ENCODE results near the gene HSPB1. TPM values are rescaled to one million over a fixed set of nuclear protein-coding genes. Genes with fewer than 3 reads are reported as not detected.
"Not testable (repeated sequence)": the region's sequence is repeated elsewhere in the genome, so short reads cannot be mapped to it uniquely, and the experiment has no call there.

HSPB1 gene
- total RNA-seq, 4 donors from 2014 or later, result 178 to 353 (median 267) TPM

- TF ChIP-seq, protein P1, sequence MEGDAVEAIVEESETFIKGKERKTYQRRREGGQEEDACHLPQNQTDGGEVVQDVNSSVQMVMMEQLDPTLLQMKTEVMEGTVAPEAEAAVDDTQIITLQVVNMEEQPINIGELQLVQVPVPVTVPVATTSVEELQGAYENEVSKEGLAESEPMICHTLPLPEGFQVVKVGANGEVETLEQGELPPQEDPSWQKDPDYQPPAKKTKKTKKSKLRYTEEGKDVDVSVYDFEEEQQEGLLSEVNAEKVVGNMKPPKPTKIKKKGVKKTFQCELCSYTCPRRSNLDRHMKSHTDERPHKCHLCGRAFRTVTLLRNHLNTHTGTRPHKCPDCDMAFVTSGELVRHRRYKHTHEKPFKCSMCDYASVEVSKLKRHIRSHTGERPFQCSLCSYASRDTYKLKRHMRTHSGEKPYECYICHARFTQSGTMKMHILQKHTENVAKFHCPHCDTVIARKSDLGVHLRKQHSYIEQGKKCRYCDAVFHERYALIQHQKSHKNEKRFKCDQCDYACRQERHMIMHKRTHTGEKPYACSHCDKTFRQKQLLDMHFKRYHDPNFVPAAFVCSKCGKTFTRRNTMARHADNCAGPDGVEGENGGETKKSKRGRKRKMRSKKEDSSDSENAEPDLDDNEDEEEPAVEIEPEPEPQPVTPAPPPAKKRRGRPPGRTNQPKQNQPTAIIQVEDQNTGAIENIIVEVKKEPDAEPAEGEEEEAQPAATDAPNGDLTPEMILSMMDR (IDR thresholded peaks at IDR 0.05), result no peak
- ATAC-seq (ENCODE audit: low FRiP score) (no peak), DNase-seq (ENCODE audit: low spot score) (no peak)
Observed at GRCh38 chr7:76300166-76300731, 2.2 kb upstream of the HSPB1 start.

- DNase-seq (ENCODE audit: low spot score), result no peak
- no peak for ATAC-seq (ENCODE audit: low FRiP score)
- TF ChIP-seq, protein P1 (IDR thresholded peaks at IDR 0.05), result no peak
Observed at GRCh38 chr7:76301000-76301399, 1.5 kb upstream of the HSPB1 start.

DNA sequence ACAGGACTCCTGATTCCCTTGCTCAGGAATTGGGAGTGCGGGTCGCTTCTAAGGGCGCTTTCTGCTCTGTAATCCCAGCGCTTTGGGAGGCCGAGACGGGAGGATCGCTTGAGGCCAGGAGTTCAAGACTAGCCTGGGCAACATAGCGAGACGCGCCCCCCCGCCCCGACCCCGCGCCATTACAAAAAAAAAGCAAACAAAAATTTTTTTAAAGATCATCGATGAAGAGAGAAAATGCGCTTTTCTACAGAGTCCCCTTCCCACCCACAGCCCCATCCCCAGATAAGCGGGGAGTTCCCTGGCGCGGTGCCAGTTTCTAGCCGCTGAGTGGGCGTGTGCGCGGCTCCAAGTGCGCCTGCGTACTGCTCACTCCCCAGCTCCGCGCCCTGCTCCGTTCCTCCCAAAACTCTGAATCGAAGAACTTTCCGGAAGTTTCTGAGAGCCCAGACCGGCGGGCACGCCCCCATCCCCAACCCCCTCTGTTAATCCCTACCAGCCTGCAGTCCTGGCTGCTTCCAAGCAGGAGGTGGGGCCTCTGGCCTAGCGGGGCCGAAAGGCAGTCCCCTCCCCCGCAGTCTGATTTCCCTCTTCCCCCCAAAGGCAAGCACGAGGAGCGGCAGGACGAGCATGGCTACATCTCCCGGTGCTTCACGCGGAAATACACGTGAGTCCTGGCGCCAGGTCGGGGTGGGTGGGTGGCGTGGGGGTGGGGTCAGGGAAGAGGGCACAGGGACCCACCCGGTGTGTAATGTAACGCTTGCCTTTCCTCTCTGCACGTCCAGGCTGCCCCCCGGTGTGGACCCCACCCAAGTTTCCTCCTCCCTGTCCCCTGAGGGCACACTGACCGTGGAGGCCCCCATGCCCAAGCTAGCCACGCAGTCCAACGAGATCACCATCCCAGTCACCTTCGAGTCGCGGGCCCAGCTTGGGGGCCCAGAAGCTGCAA lies 1.0 kb downstream of the HSPB1 start:
- TF ChIP-seq, protein P1 (IDR thresholded peaks at IDR 0.05), result no peak
- DNase-seq (ENCODE audit: low spot score) (peak; percentile 85), ATAC-seq (ENCODE audit: low FRiP score) (peak; percentile 73)

DNA sequence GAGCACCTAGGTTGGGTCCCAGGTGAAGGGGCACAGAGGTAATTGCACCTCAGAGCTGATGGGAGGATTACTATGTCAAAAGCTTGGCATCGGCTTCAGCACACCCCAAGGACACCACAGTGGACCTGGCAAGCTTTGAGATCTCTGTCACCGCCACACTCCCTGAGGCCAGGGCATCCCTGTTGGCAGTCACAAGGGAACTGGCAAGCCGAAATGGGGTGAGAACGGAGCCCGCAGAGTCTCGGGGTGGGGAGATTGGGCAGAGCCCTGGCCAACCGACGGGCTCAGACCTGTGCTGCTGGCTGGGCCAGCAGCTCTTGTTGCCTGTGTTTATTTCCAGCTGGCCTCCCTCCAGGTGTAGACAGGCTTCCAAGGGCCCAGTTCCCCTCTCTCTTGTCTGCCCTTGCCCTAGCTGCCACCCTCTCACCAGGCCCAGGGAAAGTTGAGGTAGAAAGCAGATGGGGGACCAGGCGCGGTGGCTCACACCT lies 2.5 kb downstream of the HSPB1 start:
- TF ChIP-seq, protein P1 (IDR thresholded peaks at IDR 0.05), result no peak
- ATAC-seq (ENCODE audit: low FRiP score) (no peak), DNase-seq (ENCODE audit: low spot score) (no peak)

GRCh38 chr7:76308874-76309273 lies 6.4 kb downstream of the HSPB1 start:
- not testable (repeated sequence) for ATAC-seq (ENCODE audit: low FRiP score); DNase-seq (ENCODE audit: low spot score)

- not testable (repeated sequence) for DNase-seq (ENCODE audit: low spot score)
Observed at GRCh38 chr7:76309341-76310101, 7.0 kb downstream of the HSPB1 start.

GRCh38 chr7:76310102-76310957 lies 7.9 kb downstream of the HSPB1 start:
- ATAC-seq (ENCODE audit: low FRiP score) (no peak), DNase-seq (ENCODE audit: low spot score) (no peak)
- TF ChIP-seq, protein P1 (IDR thresholded peaks at IDR 0.05), result no peak

More at GRCh38 chr7:76309341-76310101, 7.0 kb downstream of the HSPB1 start:
- ATAC-seq (ENCODE audit: low FRiP score), result not testable (repeated sequence)

DNA sequence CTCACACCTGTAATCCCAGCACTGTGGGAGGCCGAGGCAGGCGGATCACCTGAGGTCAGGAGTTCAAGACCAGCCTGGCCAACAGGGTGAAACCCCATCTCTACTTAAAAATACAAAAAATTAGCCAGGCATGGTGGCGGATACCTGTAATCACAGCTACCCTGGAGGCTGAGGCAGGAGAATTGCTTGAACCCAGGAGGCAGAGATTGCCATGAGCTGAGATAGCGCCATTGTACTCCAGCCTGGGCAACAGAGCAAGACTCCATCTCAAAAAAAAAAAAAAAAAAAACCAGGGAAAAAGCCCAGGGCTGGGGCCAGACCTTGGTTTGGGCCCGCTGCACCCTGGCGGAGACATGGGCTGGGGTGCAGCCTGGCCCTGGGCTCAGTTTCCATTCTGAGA lies 9.4 kb downstream of the HSPB1 start:
- DNase-seq (ENCODE audit: low spot score); ATAC-seq (ENCODE audit: low FRiP score): not testable (repeated sequence)

All from omental fat pad (tissue), 4 donors.